NCI-H2196 (cell line): ENCODE results near the gene TRIM31.
"Not testable (repeated sequence)": the region's sequence is repeated elsewhere in the genome, so short reads cannot be mapped to it uniquely, and the experiment has no call there.

ENCODE experiments used
- DNase-seq: peaks from one replicate; lab custom pipeline; 2025; ENCODE audit not compliant: unreplicated experiment; lab: John Stamatoyannopoulos, UW

Gene TRIM31

DNA sequence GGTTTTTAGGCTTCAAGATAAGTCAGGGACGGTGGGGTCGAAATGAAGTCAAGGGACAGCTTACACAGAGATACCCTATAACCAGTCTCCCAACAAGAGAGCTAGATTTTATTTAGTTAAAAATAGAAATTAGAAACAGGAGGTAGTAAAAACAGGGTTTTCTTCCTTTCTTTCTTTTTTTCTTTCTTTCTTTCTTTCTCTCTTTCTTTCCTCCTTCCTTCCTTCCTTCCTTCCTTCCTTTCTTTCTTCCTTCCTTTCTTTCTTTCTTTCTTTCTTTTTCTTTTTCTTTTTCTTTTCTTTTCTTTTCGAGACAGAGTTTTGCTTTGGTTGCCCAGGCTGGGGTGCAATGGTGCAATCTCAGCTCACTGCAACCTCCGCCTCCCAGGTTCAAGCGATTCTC lies 5.8 kb upstream of the TRIM31 start:
- DNase-seq = not testable (repeated sequence)

DNA sequence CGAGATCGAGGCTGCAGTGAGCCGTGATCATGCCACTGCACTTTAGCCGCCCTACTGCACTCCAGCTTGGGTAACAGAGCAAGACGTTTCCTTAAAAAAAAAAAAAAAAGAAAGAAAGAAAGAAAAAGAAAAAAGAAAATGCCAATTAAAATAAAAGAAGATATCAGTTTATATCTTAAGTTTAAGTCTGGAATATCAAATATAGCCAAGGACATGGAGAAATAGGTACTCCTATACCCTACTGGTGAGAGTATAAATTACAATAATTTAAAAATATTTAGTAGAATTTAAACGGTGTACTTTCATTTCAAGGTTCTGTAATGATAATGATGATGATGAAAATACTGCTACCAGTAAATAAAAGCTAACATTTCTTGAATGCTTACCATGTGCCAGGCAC lies 3.8 kb upstream of the TRIM31 start:
- DNase-seq = no peak

DNA sequence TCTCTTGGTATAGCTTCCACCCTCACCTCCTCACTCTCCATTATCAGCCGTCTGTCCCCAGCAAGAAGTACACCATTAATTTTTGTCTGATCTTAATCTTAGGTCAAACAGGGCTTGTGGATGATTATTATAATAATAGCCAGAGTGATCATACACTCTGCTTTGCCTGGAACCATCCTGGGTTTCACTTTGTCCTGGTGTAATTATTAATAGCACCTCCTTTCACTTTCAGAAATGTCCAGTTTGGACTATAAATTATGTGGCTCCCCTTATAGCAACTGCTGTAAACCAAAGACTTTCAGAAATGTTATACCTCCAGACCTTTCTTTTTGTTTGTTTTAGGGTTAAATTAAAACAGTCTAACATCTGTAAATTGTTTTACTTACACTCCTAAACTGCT lies 951 bp upstream of the TRIM31 start:
- no peak for DNase-seq

DNA sequence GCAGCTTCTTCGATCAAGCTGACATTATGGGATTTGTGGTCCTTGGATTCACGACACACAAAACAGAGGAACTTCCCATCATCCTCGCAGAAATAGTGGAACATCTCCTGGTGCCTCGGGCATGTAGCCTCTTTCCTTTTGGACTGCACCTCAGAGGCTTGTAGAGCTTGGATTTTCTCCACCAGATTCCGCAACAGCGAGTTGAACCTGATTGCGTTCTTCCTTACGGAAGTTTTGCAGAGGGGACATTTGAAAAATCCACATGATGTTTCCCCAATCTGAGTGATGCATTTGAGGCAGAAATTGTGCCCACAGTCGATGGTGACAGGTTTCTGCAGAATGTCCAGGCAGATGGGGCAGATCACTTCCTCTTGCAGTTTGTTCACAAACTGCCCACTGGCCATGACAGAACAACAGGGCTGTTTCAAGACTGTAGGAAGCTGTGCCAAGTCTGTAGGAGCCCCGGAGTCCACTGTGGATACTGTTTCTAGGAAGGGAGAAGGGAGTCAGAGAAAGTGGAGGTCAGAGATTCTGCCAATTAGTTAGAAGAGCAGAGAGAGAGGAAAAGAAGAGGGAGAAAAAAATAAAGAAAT lies 392 bp downstream of the TRIM31 start:
- no peak for DNase-seq

DNA sequence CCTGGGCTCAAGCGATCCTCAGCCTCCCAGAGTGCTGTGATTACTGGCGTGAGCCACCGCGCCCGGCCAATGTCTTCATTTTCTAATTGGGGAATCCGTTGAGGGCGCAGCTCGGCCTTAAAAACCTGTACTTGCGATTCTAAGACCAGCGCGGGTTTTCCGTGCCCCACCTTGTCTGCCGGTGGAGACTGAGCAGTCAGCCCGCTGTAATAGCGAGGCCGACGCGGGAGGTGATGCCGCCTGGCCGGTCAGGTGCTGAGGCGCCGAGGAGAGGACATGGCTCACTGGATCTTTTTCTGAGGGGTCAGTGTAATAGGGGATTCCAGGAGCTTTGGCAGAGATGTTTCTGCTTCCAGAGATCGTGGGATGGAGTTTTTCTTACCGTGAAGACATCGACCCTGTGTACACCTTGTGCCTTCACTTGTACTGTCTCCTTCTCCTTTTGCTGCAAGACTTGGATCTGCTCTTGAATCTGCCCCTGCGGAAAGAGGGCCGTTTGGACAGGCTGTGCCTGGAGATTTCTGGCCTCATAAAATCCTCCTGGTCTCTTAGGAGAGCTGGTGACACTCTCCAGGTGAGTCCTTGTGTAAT lies 1.5 kb downstream of the TRIM31 start:
- no peak for DNase-seq

DNA sequence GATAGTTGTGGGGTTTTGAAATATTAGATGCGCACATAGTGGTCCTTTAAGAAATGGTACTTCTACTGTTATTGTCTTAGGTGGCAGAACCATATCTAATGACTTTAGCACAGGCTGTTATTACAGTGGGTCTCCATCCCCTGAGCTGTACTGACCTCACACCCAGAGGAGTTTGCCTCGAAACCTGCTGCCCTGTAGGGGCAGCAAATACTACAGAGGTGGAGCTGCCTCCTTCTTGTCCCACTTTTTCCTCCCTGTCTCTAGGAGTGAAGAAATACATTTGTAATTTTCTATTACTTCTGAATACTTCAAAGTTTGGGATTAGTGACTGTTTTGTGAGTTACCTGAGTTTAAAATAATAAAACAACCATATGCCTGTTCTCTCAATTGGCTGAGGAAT lies 8.2 kb downstream of the TRIM31 start:
- DNase-seq = no peak

DNA sequence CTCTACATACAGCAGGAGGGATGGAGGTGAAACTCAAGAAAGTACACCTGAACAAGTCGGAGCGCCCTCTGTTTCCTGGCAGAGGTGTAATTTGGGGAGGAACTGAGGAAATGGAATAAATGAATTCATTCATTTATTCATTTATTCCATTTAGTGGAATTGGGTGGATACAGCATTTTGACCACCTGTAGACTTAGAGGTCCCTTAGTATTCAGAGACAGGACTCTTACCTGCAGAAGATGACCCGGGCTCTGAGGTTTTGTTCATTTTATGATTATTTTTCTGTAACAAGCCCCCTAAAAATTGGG lies 9.1 kb downstream of the TRIM31 start:
- no peak for DNase-seq

DNA sequence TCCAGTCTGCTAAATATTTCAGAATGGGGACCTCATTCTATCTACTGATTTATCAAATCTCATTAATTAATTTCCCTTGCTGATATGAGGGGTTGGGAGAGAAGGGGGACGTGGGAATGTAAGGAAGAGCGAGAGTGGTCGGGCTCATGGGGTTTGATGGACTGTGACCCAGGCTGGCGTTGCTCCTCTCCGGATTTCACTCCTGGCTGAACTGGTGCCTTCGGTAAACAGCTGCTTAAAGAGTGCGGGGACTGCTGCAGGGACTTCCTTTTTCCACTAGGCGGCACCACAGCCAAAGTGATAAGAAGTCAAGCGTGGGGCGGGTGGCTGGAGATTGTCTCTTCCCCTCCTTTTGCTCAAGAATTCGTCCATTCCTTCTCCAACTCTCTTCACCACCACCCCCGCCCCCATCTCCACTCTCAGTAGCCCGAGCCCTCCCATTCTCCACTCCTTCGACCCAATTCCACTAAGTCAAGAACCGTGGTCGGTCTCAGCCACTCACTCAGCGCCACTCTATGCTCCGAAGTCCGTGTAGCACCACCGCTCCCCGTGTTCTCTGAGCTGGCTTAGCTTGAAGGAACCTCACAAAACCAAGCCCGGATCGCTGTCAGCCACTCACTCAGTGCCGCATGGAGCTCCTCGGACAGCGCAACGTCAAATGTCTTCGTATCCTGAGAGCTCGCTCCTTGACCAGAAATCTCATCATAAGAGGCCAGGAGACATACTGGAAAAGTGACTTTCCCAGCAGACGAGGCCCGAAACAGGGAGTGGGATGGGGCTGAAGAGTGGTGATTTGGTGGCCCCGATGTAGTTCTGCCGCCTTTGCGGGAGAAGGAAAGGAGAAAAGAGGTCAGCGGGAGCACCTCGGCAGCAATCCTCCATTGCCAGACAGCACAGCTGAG lies 9.7 kb downstream of the TRIM31 start:
- peak; percentile 86 for DNase-seq

DNA sequence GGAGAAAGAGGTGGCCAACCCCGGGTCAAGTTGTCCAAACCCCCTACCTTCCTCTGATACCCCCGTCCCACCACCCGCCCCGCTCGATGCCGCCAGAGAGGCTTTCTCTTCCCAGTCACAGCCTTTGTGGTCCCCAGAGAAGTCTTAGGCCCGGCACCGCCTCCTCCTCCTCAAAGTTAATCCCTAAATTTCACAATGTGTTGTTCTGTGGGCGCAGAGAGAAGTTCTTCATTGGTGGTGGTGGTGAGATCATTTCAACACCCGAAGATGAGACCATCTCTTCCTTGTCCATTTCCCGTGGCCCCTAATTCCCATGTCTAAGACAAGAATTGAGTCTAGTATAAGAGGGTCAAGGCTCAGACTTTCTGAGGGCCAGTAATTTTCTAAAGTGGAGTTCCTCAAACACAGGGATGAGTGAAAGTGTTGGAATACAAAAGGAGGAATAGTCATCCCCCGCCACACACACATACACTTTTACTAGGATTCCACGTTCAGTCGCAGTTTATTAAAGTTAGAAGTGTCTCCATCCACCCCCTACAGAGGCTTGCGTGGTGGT lies 10.4 kb downstream of the TRIM31 start:
- no peak for DNase-seq

DNA sequence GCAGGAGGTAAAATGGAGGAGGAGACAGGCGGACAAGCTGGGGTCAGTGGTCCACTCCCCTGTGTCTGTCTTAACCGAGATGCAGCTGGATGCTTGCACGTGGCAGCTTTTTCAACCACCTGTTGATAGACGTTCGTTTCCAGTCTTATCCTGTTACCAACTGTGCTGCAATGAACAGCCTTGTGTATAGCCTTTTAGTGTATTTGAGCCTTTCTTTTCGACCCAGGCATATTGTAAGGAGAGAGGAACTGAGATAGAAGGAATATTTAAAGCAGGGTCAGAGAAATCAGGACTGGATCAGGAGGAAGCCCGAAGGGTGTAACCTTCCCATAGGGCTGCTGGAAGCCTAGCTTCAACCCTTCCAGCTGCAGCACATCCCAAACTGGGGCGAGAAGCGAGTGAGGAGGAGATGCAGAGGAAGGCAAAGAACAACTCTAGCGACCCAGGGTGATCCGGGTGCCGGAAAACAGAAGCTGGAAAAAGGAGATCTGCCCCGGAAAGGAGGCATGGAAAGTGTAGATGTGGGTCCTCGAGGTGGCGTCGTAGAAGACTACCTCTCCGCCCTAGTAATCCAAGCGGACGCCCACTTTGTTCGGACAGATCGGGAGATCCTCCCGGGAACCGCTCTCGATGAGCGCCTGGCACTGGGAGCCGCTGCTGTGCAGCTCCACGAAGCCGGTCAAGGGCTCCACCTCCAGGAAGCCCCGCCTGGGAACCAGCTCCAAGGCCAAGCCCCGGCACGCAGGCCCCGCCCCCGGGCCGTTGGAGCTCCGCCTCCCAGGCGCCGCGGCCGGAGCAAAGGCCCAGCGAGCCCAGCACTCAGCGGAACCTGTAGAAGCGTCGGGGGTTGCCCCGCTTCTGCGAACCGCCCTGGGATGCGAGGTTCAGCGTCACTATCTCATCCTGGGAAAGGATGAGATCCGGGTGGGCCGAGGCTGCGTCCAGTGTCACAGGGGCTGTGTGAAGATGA lies 11.2 kb downstream of the TRIM31 start:
- DNase-seq = peak; percentile 72

DNA sequence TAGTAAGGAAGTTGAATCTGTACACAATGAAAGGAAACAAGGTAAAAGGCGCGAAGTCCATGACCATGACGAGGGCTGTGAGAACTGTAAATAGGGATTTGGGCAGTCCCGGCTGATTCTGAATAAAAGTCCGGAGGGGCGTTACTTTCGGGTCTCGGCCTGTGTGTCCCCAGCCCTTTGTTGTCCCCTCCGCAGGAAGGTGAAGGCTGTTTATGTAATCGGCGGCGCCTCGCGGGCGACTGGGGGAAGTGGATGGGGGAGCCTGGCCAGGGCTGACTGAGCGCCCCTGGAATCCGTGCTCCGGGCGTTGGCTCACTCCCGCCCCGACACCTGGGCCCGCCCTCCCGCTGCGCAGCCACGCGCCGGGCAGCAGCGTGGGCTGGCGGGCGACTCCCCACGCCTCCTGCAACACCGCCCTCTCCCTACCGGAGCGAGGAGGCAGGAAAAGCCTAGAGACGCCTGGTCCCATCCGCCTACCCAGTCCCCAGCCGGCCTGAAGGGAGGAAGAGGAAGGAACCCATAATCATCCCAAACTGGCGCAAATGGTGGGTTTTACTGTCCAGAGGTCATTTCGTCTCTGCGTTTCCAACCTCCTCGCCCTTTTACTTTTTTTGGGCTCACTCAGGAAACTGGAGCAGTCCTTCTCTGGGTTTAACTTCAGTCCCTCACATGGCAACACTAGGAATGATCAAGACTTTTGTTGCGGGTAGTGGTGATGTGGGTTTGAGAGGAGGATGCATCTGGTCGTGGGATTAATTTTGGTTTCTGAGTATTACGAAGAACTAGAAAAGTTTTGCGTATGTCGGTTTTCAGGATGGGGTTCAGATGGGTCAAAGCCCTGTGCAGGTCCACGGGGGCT lies 12.1 kb downstream of the TRIM31 start:
- no peak for DNase-seq

DNA sequence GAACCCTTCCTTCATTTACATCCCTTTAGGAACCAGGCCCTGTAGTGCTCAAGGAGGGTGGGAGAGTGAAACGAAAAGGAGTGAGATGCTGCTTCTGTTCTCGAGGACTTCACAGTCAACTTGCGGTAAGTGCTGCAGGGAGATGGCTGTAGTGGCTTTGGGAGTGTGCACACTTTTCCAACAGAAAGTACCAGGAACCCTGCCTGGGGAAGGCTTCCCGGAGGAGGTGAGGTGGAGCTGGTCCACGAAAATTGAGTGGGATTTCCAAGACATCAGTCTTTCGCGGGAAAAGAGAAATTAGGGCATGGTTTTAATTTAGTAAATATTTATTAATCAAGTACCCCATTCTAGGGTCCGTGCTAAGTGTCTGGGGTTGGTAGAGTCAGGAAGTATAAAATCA lies 12.7 kb downstream of the TRIM31 start:
- no peak for DNase-seq

DNA sequence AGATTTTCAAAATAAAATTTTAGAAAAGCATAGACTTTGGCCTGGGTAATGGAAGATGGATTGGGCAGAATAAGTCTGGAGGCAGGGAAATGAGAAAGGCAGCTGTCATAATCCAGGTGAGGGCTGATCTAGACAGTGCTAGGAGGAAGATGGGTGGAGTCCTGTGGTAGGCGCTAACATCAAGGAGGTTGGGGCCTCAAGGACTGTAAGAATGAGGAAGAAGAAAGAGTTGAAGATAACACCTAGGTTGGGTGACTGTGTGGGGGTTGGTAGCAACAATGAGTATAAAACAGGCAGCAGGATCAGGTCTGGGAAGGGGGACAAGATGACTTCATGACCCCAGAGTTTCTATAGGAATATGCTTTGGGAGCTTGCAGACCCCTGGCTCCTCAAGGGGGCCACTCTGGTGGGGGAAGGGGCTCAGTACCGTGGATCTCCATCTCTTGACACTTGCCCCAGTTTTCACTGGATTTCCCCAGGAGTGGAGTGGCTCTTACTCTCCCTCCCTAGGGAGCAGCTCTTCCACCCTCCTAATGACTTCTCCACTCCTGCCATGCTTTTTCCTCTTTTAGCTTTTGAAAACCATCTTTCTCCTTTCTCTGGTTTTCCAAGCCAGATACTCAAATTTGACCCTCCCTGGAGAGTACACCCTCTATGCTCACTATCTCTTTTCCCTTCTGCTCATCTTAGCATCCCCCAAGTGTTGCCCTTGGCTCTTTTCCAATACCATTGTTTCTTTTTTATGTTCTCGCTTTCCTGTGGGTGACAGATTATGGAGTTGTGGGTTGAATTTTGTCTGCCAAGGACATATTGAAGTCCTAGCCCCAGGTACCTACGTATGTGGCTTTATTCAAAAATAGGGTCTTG lies 14.8 kb downstream of the TRIM31 start:
- no peak for DNase-seq

DNA sequence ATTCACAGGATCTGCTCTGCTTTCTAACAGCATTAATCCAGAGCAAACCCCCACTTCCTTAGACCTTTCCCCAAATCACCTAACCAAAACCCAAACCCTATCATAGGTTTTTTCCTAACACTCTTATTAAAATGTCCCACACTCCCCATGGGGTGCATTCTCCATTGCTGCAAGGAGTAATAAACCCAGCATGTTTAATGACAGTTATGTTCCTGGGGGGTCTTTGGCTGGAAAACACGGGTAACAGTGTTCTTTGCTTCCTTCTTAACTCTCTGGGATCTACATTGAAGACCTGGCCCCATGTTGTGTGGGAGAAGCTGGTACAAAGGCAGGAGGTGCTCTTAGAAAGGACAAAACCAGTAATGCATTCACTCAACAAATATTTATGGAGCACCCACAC lies 16.1 kb downstream of the TRIM31 start:
- no peak for DNase-seq

DNA sequence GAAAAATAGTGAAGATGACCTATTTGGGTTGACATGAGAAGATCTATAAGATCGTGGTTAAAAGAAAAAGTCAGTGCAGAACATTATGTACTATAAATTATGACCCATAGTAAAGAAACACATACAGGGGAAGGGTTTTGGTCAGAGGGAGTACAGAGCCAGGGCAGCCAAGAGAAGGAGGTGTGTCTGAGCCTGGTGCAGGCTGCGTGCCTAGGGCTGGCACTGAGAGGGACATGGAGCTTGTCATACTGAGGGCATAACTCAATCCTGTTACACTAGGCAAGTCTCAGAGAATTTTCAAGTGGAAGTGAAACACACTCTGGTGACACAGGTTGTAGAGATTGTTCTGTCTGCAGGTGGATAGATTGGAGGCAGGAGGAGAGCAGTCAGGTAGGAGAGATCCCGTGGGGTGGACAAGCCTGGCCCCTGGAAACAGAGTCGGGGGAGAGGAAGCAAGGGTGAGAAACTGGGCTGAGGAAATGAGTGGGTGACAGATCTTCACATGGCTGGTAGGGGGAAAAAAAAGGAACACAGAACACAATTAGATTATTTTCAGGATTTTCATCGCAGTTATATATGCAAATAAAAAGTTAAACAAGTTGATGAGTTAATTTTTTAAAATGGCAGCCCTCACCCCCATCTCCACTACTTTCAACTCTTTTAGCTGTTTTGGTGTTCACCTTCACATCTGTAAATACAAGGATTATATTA lies 18.8 kb downstream of the TRIM31 start:
- DNase-seq = no peak

DNA sequence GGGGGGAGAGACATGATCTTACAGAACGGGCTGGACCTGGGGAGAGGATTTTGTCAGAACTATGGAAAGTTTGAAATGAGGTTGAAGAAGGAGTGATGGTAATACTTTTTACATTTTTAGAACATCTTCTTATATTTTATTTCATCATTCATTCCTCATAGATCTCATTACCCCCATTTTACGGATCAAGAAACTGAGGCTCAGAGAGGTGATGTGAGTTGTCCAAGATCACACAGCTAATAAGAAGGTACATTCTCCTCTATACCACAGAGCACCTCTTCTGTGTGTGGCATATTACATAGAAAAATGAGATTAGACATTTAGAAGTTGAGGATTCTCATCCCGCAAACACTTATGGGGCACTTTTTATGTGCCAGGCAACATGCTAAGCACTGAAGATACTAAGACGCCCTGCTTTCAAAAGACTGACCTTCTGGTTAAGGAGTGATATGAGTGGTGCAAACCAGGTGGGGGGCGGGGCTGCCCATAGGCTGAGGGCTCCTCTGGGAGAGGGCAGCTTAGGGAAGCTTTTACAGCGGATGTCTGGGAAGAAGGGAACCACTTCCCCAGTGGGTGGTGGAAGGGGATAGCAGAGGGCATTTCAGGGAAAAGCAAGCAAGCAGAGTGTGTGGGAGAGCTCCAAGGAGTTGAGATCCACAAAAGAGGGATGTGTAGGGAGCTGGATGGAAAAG lies 19.9 kb downstream of the TRIM31 start:
- no peak for DNase-seq

DNA sequence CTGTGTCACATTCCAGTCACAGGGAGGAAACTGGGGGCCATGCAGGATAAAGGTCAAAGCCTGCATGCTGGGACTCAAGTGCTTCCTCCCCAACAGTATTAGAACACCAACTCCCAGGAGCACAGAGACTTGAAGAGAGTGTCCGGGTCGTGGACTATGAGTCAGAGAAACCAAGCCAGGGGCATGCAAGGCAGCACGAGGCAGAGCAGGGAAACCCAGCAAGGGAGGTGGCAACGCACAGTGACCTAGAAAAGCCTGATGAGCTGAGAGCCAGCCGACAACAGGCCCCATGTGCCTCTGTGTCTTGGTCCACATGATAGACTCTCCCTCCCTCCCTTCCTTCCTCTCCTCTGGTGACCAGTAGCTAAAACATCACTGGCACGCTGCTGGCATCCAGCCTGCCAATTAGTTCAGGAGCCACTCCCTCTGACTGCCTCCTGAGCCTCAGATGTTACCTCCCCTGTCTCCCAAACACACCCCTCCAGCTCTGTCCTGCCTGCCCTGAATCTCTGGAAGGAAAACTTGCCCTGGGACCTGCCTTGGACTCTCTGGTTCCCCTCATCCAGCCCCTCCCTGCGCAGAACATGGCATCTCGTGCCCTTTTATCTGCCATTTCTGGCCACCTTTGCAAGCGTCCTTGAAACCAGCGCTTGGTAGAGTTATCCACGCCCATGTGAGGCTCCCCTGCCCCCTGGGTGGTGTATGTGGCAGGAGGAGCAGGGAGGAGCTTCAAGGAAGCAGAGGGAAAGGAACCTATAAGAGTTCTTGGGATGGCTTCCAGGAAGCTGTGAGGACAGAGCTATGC lies 21.1 kb downstream of the TRIM31 start:
- no peak for DNase-seq
